Karpas-422 (cell line): ENCODE results near the gene C21orf58. TPM values are rescaled to one million over a fixed set of nuclear protein-coding genes. Genes with fewer than 3 reads are reported as not detected.
"Not testable (repeated sequence)": the region's sequence is repeated elsewhere in the genome, so short reads cannot be mapped to it uniquely, and the experiment has no call there.

ENCODE experiments used
- DNase-seq: peaks from one replicate; pipeline ENCODE4 v3.0.0-alpha.2; 2015
- H2AFZ ChIP-seq: fragments of 200-600 bp; sonication (generic); 2 replicates; pipeline ENCODE4 v1.6.1; 2014; ENCODE audit warnings: antibody characterized with exemption, low read length, mixed read lengths
- H3K27ac ChIP-seq: fragments of 200-600 bp; sonication (generic); 2 replicates; pipeline ENCODE4 v1.5.1; 2014; ENCODE audit warnings: mild to moderate bottlenecking, low read length, moderate library complexity
- H3K27me3 ChIP-seq: fragments of 200-600 bp; sonication (generic); 2 replicates; pipeline ENCODE4 v1.6.1; 2014; ENCODE audit warnings: low read length, mixed read lengths
- H3K36me3 ChIP-seq: fragments of 200-600 bp; sonication (generic); 2 replicates; pipeline ENCODE4 v1.6.1; 2014; ENCODE audit warnings: low read length, mixed read lengths; ENCODE audit not compliant: insufficient read depth
- H3K4me1 ChIP-seq: fragments of 200-600 bp; sonication (generic); 2 replicates; pipeline ENCODE4 v1.6.1; 2014; ENCODE audit warnings: mild to moderate bottlenecking, low read length, mixed read lengths
- H3K4me2 ChIP-seq: fragments of 200-600 bp; sonication (generic); 2 replicates; pipeline ENCODE4 v1.6.1; 2014; ENCODE audit warnings: low read length, low read depth, mild to moderate bottlenecking; ENCODE audit not compliant: poor library complexity, severe bottlenecking
- H3K4me3 ChIP-seq: fragments of 200-600 bp; sonication (generic); 2 replicates; pipeline ENCODE4 v1.5.1; 2014; ENCODE audit warnings: mild to moderate bottlenecking, antibody characterized with exemption, low read length, mixed read lengths
- H3K79me2 ChIP-seq: fragments of 200-600 bp; sonication (generic); 2 replicates; pipeline ENCODE4 v1.6.1; 2014; ENCODE audit warnings: mild to moderate bottlenecking, low read length, mixed read lengths
- H3K9ac ChIP-seq: fragments of 200-600 bp; sonication (generic); 2 replicates; pipeline ENCODE4 v1.6.0; 2014; ENCODE audit warnings: low read length
- H3K9me2 ChIP-seq: fragments of 200-600 bp; sonication (generic), shearing (Covaris generic); replicated peaks from 2 replicates; pipeline ENCODE4 v1.6.0; 2014; ENCODE audit warnings: mild to moderate bottlenecking, low read length, moderate library complexity; ENCODE audit not compliant: insufficient read depth
- H3K9me3 ChIP-seq: fragments of 300-700, 200-600 bp; sonication (generic); 2 replicates; pipeline ENCODE4 v1.6.1; 2014; ENCODE audit warnings: low read length, mixed read lengths
- H4K20me1 ChIP-seq: fragments of 200-600 bp; sonication (generic); 2 replicates; pipeline ENCODE4 v1.6.1; 2014; ENCODE audit warnings: mild to moderate bottlenecking, antibody characterized with exemption, low read length, low read depth; ENCODE audit not compliant: insufficient read depth
- total RNA-seq: library from RNA; depleted of rRNA; stranded (reverse); fragments of >200 nt; shearing (Covaris generic); gene quantifications from 2 replicates; pipeline ENCODE4 v1.2.3, GENCODE V29; 2014; ENCODE audit warnings: low replicate concordance; rRNA removed

C21orf58 gene
- 13.9 and 31.5 TPM in 2 replicates for total RNA-seq

DNA sequence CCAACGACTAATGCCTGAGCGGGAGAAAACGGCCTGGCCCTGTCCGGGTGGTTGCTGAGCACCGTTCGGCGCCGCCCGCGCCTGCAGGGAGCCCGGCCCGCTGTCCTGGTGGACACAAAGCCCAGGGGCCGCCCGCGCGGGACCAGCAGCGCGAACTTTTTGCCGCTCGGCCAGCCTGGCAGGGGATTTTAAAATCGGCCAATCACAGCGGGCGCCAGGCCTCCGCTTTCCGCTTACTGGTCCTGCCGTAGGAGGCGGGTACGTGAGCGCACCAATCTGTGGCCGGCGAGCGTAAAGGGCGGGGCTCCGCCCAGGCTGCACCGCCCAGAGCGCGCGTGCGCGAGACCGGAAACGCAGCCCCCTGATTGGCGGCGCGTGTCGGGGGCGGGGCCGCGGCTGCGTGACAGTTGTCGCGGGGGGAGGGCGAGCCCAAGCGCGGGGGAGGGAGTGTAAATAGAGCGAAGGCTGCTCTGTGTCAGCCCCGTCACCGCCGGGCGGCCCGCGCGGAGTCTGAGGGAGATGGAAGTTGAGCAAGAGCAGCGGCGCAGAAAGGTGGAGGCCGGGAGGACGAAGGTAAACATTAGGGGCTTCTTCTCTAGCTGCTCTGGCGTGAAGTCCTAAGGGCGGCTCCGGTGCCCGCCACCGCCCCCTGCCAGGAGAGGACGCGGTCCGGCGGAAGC, at the start of gene C21orf58, which contains the start of gene PCNT:
Gene C21orf58, minus strand, starts transcription at position 161 of the 680 bp plus-strand sequence. CDS start 1,132 bp downstream, outside the sequence.
Gene PCNT, plus strand, starts transcription at position 447 of the 680 bp plus-strand sequence. Its CDS starts 73 bp downstream, at position 520.
- peak; percentile 99 for DNase-seq
- Histone ChIP-seq H3K9me3 (no peaks in the 10 kb centered on the region), H3K4me3 (peak within 1 kb of the TSS; percentile 98), H3K4me1 (peaks cover 36% of the 10 kb centered on the region), H3K27me3 (no peaks in the 10 kb centered on the region), H3K9me2 (no peaks in the 10 kb centered on the region), H3K9ac (peak within 1 kb of the TSS; percentile 99), H3K79me2 (peaks cover 71% of the 10 kb centered on the region), H3K36me3 (peaks cover 8% of the 10 kb centered on the region; the same call in 1 of the 2 replicates), H3K27ac (peak within 1 kb of the TSS; percentile 91), H4K20me1 (no peaks in the 10 kb centered on the region), H2AFZ (peak within 1 kb of the TSS; percentile 24), H3K4me2 (peak within 1 kb of the TSS; percentile 96)

DNA sequence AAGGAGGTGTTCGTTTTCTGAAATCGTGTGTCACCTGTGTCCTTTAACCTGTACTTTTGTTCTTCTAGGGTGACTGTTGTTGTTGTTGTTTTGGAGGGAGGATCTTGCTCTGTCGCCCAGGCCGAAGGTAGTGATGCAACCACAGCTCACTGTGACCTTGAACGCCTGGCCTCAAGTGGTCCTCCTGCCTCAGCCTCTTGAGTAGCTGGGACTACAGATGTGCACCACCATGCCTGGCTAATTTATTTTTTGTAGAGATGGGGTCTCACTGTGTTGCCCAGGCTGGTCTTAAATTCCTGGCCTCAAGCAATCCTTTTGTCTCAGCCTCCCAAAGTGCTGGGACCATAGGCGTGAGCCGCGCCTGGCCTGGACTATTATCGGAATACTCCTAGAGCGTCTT, 49.3 kb upstream of the C21orf58 start:
- H3K27me3 ChIP-seq, H2AFZ ChIP-seq, H3K9ac ChIP-seq, H3K9me2 ChIP-seq, H3K4me2 ChIP-seq, DNase-seq, H3K9me3 ChIP-seq, H3K4me3 ChIP-seq, H3K27ac ChIP-seq, H3K4me1 ChIP-seq: not testable (repeated sequence)
- Histone ChIP-seq H4K20me1 (peaks cover 12% of the 10 kb centered on the region; the same call in 1 of the 2 replicates), H3K79me2 (peaks cover 89% of the 10 kb centered on the region), H3K36me3 (peaks cover 42% of the 10 kb centered on the region)

DNA sequence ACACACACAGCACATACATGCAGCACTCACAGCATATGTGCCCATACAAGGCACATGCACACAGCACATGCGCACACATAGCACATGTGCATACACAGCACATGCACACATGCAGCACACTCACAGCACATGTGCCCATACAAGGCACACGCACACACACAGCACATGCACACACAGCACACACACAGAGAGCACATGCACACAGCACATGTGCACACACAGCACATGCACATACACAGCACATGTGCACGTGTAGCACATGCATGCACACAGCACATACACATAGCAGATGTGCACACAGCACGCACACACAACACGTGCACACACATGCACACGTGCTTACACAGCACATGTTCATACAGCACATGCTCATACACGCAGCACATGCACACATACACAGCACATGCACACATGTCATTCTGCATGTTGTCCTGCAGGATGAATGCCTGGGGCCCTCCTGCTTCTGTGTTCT, 48.4 kb upstream of the C21orf58 start:
- peaks cover 37% of the 10 kb centered on the region for H3K36me3 ChIP-seq
- peaks cover 87% of the 10 kb centered on the region for H3K79me2 ChIP-seq

DNA sequence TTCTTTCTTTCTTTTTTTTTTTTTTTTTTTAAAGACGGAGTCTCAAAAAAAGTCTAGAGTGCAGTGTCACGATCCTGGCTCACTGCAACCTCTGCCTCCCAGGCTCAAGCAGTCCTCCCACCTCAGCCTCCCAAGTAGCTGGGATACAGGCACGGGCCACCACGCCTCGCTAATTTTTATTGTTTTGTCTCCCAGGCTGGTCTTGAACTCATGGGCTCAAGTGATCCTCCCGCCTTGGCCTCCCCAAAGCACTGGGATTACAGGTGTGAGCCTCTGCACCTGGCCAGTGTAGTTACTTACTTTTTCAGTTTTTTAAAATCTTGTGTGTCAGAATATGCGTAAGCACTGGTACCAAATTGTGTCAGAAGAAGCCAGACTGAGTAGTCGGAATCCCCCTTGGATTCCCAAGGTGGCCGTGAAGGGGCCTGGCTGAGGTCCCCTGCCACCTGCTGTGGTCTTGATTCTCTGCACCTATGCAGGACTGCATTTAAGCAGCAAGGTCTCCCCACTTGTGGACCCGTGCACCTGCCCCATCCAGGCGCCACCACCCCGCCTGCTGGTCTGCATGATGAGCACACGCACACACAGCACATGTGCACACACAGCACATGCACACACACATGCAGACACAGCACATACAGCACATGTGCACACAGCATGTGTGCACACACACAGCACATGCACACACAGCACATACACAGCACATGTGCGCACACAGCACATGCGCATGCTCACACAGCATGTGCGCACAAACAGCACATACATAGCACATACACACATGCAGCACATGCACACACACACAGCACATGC, 47.7 kb upstream of the C21orf58 start:
- Histone ChIP-seq H3K4me1 (no peaks in the 10 kb centered on the region), H3K27me3 (no peaks in the 10 kb centered on the region), H2AFZ (no peak overlapping the region), H3K79me2 (peaks cover 87% of the 10 kb centered on the region), H3K4me3 (no peak overlapping the region), H3K4me2 (no peak overlapping the region), H3K9me3 (no peaks in the 10 kb centered on the region), H3K9me2 (no peaks in the 10 kb centered on the region), H4K20me1 (peaks cover 12% of the 10 kb centered on the region; the same call in 1 of the 2 replicates), H3K9ac (no peak overlapping the region), H3K27ac (no peak overlapping the region), H3K36me3 (peaks cover 38% of the 10 kb centered on the region)
- no peak for DNase-seq

More for the DNA sequence above, 48.4 kb upstream of the C21orf58 start:
- Histone ChIP-seq H3K9me2 (no peaks in the 10 kb centered on the region), H3K9me3 (no peaks in the 10 kb centered on the region), H4K20me1 (peaks cover 12% of the 10 kb centered on the region; the same call in 1 of the 2 replicates), H3K4me3 (no peak overlapping the region), H2AFZ (no peak overlapping the region), H3K4me2 (no peak overlapping the region), H3K4me1 (no peaks in the 10 kb centered on the region), H3K27me3 (no peaks in the 10 kb centered on the region), H3K9ac (no peak overlapping the region), H3K27ac (no peak overlapping the region)
- no peak for DNase-seq

DNA sequence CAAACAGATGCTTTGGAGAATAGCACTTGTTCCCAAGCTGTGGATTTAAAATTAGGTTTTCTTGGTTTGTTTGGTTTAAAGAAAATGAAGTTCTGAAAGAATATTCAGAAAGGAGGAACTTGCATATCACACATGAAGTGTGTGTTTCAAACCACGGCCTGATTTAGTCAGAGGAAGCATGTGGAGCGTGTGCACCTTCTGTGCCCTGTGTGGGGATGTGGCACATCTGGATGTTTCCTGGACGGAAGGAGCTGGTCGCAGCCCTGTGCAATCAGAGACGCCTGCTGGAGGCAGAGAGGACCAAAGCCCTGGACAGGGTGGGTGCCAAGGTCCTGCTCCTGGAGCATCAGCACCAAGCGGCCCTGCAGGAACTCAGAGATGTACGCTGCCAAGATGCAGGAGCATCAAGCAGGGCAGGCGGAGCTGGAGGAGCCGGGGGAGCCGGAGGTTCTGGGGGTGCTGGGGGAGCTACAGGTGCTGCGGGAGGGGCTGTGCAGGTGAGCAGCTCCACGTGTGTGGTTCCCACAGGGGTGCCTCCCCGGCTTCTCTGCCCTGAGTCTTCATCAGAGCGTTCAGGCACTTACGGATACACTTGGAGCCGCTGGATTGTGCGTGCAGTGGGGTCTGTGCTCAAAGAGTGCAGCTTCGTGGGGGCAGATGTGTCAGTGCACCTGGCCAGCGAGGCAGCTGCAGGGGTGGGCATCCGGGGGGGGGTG, 46.0 kb upstream of the C21orf58 start:
- Histone ChIP-seq H3K4me2 (no peak overlapping the region), H3K27me3 (no peaks in the 10 kb centered on the region), H3K9me2 (no peaks in the 10 kb centered on the region), H3K4me3 (no peak overlapping the region), H3K9ac (no peak overlapping the region), H3K27ac (no peak overlapping the region), H3K36me3 (peaks cover 44% of the 10 kb centered on the region), H3K79me2 (peaks cover 80% of the 10 kb centered on the region), H3K4me1 (no peaks in the 10 kb centered on the region), H2AFZ (no peak overlapping the region), H4K20me1 (peaks cover 12% of the 10 kb centered on the region; the same call in 1 of the 2 replicates), H3K9me3 (no peaks in the 10 kb centered on the region)
- no peak for DNase-seq

DNA sequence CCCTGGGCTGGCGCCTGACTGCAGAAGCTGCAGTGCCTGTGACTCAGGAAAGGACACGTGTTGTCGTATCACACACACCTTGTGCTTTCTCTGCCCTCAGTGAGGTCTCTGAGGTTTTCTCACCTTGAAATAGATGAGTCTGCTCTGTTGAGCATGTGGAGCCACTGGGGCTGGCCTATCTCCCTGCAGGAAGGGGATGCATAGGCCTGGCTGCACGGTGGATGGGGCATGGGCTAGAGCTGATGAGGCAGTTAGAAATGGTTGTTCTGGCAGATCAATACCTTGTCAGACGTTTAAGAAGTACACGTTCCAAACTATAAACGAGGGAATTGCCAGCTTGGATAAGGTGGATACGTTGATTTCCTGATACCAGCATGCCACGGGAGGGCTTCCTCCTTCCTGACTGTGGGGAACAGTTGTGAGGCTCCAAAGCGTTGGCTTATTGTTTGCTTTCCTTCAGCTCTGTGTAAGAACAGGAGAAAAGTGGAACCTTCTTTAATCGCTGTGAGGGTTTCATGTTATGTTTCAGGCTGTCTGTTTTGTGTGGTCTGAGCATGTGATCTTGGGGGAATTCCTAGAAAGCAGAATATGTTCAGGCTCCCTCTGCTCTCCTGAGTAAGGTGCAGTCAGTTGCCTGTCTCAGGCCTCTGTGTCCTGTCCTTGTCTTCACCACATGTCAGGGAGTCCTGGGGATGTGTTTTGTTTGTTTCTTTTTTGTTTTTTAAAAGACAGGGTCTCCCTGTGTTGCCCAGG, 45.0 kb upstream of the C21orf58 start:
- H3K4me2 ChIP-seq, result no peak overlapping the region
- H3K9ac ChIP-seq, result no peak overlapping the region
- H3K79me2 ChIP-seq, result peaks cover 79% of the 10 kb centered on the region
- H4K20me1 ChIP-seq, result peaks cover 12% of the 10 kb centered on the region; the same call in 1 of the 2 replicates
- H3K9me3 ChIP-seq, result no peaks in the 10 kb centered on the region
- no peaks in the 10 kb centered on the region for H3K27me3 ChIP-seq
- no peak overlapping the region for H3K27ac ChIP-seq
- no peak overlapping the region for H3K4me3 ChIP-seq
- no peak overlapping the region for H2AFZ ChIP-seq
- DNase-seq, result no peak
- no peaks in the 10 kb centered on the region for H3K4me1 ChIP-seq
- no peaks in the 10 kb centered on the region for H3K9me2 ChIP-seq
- H3K36me3 ChIP-seq, result peaks cover 48% of the 10 kb centered on the region

DNA sequence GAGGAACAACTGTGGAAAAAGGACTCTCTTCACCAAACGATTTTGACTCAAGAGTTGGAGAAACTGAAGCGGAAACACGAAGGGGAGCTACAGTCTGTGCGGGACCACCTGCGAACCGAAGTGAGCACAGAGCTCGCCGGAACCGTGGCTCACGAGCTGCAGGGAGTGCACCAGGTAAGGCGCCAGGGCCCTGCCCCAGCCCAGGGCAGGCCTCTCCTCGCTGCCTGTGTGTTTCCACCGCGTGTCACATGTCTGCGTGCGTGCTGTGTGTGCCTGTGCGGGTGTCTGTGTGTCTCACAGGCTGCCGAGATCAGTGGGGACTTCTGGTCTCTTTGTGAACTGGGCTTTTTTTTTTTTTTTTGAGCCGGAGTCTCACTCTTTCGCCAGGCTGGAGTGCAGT, 43.3 kb upstream of the C21orf58 start:
- Histone ChIP-seq H3K4me3 (no peak overlapping the region), H4K20me1 (peaks cover 12% of the 10 kb centered on the region; the same call in 1 of the 2 replicates), H3K4me1 (no peaks in the 10 kb centered on the region), H3K27ac (no peak overlapping the region), H2AFZ (no peak overlapping the region), H3K9me2 (no peaks in the 10 kb centered on the region), H3K27me3 (no peaks in the 10 kb centered on the region), H3K36me3 (peaks cover 51% of the 10 kb centered on the region), H3K9ac (no peak overlapping the region), H3K79me2 (peaks cover 82% of the 10 kb centered on the region), H3K4me2 (no peak overlapping the region), H3K9me3 (no peaks in the 10 kb centered on the region)
- DNase-seq, result no peak
